DND-41 (cell line): ENCODE measurements around the gene MANEAL.

ENCODE experiments used
- ATAC-seq: fragments of 200-7000 bp; cut with Tn5 transposase; 3 replicates; pipeline ENCODE4 v1.9.1; 2021; ENCODE audit warnings: low read depth; ENCODE audit not compliant: insufficient read depth
- DNase-seq: peaks from one replicate; pipeline ENCODE4 v3.0.0-alpha.2; 2020
- H2AFZ ChIP-seq: 2 replicates; pipeline ENCODE4 v1.6.0; 2012; ENCODE audit warnings: low read depth, low read length
- H3K27ac ChIP-seq: 2 replicates; pipeline ENCODE4 v1.5.1; 2012; ENCODE audit warnings: low read length, inconsistent platforms
- H3K27me3 ChIP-seq: fragments of 200-600 bp; sonication (generic); 2 replicates; pipeline ENCODE4 v1.6.0; 2012; ENCODE audit warnings: low read length, mild to moderate bottlenecking, inconsistent platforms; ENCODE audit not compliant: insufficient read depth, poor library complexity
- H3K36me3 ChIP-seq: 2 replicates; pipeline ENCODE4 v1.5.1; 2012; ENCODE audit warnings: low read length, inconsistent platforms; ENCODE audit not compliant: insufficient read depth
- H3K4me1 ChIP-seq: 2 replicates; pipeline ENCODE4 v1.5.1; 2012; ENCODE audit warnings: mild to moderate bottlenecking, low read length; ENCODE audit not compliant: insufficient read depth
- H3K4me2 ChIP-seq: 2 replicates; pipeline ENCODE4 v1.6.0; 2012; ENCODE audit warnings: mild to moderate bottlenecking, moderate library complexity, low read length, inconsistent platforms; ENCODE audit not compliant: insufficient read depth
- H3K4me3 ChIP-seq, 2 experiments: fragments of 200-600 bp in 1 of 2; shearing (Covaris generic) in 1 of 2; 2 replicates each; pipeline ENCODE4 v1.5.1; 2012 to 2016; ENCODE audit warnings: inconsistent platforms in 2 of 2, low read length in 2 of 2, mild to moderate bottlenecking in 2 of 2, low read depth in 1 of 2, moderate library complexity in 1 of 2
- H3K79me2 ChIP-seq: 2 replicates; pipeline ENCODE4 v1.6.0; 2012; ENCODE audit warnings: low read length, inconsistent platforms; ENCODE audit not compliant: insufficient read depth
- H3K9ac ChIP-seq: 2 replicates; pipeline ENCODE4 v1.6.0; 2012; ENCODE audit warnings: low read depth, mild to moderate bottlenecking, inconsistent platforms, low read length, moderate library complexity
- H3K9me3 ChIP-seq: 2 replicates; pipeline ENCODE4 v1.5.1; 2012; ENCODE audit warnings: low read length, moderate library complexity, mild to moderate bottlenecking, inconsistent platforms; ENCODE audit not compliant: insufficient read depth, severe bottlenecking
- H4K20me1 ChIP-seq: 2 replicates; pipeline ENCODE4 v1.6.0; 2012; ENCODE audit warnings: low read length; ENCODE audit not compliant: insufficient read depth
- CTCF ChIP-seq: IDR thresholded peaks from 2 replicates; pipeline ENCODE4 v1.5.1; 2012; ENCODE audit warnings: borderline replicate concordance, low read length, moderate library complexity, mild to moderate bottlenecking; ENCODE audit not compliant: poor library complexity, severe bottlenecking; ENCODE audit errors: extremely low read depth
- EZH2 ChIP-seq: IDR thresholded peaks from 3 replicates; pipeline ENCODE4 v1.6.1; 2012; ENCODE audit warnings: borderline replicate concordance, low read depth, mild to moderate bottlenecking, moderate library complexity, low read length, inconsistent platforms; ENCODE audit not compliant: severe bottlenecking

The MANEAL gene

GRCh38 chr1:37844536-37844935, 50.9 kb downstream of the MANEAL start:
- Histone ChIP-seq H4K20me1 (peaks cover 15% of the 10 kb centered on the region), H3K27me3 (no peaks in the 10 kb centered on the region), H3K79me2 (peaks cover 68% of the 10 kb centered on the region), H3K27ac (no peak overlapping the region), H3K4me3 (no peak overlapping the region), H3K9me3 (no peaks in the 10 kb centered on the region), H3K36me3 (peaks cover 15% of the 10 kb centered on the region), H3K4me2 (no peak overlapping the region), H2AFZ (no peak overlapping the region), H3K9ac (no peak overlapping the region), H3K4me1 (peaks cover 10% of the 10 kb centered on the region; the same call in 1 of the 2 replicates)
- TF ChIP-seq CTCF (no peak), EZH2 (no peak)
- DNase-seq (no peak), ATAC-seq (no peak)

DNA sequence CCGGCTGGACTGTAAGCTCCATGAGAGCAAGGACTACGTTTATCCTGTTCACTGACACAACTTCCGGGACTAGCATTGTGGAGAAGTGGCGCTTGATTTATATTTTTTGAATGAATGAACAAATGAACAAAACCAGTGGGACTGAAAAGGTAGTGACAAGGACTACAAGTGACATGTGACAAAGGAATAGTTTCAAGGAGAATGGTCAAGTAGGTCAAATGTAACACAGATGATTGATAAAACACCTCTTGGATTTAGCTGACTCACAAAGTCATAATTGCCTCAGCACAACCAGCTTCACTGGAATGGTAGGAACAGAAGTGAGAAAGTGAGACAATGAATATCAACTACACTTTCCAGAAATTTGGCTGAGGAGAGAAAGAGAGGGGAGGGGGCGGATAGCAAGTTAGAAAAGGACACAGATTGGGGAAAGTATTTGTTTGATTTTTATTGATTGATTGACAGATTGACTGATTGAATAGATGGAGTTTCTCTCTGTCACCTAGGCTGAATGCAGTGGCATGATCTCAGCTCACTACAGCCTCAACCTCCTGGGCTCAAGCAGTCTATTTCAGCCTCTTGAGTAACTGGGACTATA, 51.5 kb downstream of the MANEAL start:
- no peak overlapping the region for H3K4me2 ChIP-seq
- peaks cover 10% of the 10 kb centered on the region; the same call in 1 of the 2 replicates for H3K4me1 ChIP-seq
- H3K9me3 ChIP-seq, result no peaks in the 10 kb centered on the region
- H3K4me3 ChIP-seq, result no peak overlapping the region
- no peak overlapping the region for H3K27ac ChIP-seq
- no peaks in the 10 kb centered on the region for H3K27me3 ChIP-seq
- DNase-seq (no peak), ATAC-seq (no peak)
- no peak overlapping the region for H2AFZ ChIP-seq
- H3K79me2 ChIP-seq, result peaks cover 74% of the 10 kb centered on the region
- H3K9ac ChIP-seq, result no peak overlapping the region
- H4K20me1 ChIP-seq, result peaks cover 18% of the 10 kb centered on the region
- TF ChIP-seq CTCF, result no peak
- TF ChIP-seq EZH2, result no peak
- peaks cover 12% of the 10 kb centered on the region for H3K36me3 ChIP-seq

- Histone ChIP-seq H3K4me2 (no peak overlapping the region), H3K4me1 (peaks cover 10% of the 10 kb centered on the region; the same call in 1 of the 2 replicates), H3K4me3 (no peak overlapping the region), H3K79me2 (peaks cover 81% of the 10 kb centered on the region), H2AFZ (no peak overlapping the region), H3K27ac (no peak overlapping the region), H3K36me3 (peaks cover 9% of the 10 kb centered on the region), H3K27me3 (no peaks in the 10 kb centered on the region), H3K9me3 (no peaks in the 10 kb centered on the region), H4K20me1 (peaks cover 17% of the 10 kb centered on the region), H3K9ac (no peak overlapping the region)
- ATAC-seq, result no peak
- TF ChIP-seq CTCF (no peak), EZH2 (no peak)
- no peak for DNase-seq
Observed at GRCh38 chr1:37845786-37846185, 52.1 kb downstream of the MANEAL start.
